ENCODE results near the gene CPNE2. TPM values are rescaled to one million over a fixed set of nuclear protein-coding genes. Genes with fewer than 3 reads are reported as not detected.
A peak's percentile ranks its signal among the peaks of the same experiment; 100 is the strongest.

The CPNE2 gene
- total RNA-seq, 1 donor from 2014 or later: 64.5 TPM

GRCh38 chr16:57125969-57126368 is 33.6 kb downstream of the CPNE2 start:
- ATAC-seq (no peak), DNase-seq (no peak)
- intact Hi-C loops (cut with DNase I): no loop called here
- Histone ChIP-seq H3K9me3 (no peaks in the 10 kb centered on the region), H3K4me3 (no peak overlapping the region), H3K27ac (no peak overlapping the region), H3K4me1 (no peaks in the 10 kb centered on the region), H3K27me3 (no peaks in the 10 kb centered on the region), H3K36me3 (peaks cover 19% of the 10 kb centered on the region)
- TF ChIP-seq CTCF (IDR thresholded peaks at IDR 0.05): no peak

- no peak for ATAC-seq
- H3K4me1 ChIP-seq: no peaks in the 10 kb centered on the region
- no peak for TF ChIP-seq CTCF (IDR thresholded peaks at IDR 0.05)
- H3K4me3 ChIP-seq: no peak overlapping the region
- intact Hi-C loops (cut with DNase I): no loop called here
- no peaks in the 10 kb centered on the region for H3K9me3 ChIP-seq
- DNase-seq: no peak
- no peaks in the 10 kb centered on the region for H3K27me3 ChIP-seq
- no peak overlapping the region for H3K27ac ChIP-seq
- peaks cover 19% of the 10 kb centered on the region for H3K36me3 ChIP-seq
These were observed 34.0 kb downstream of the CPNE2 start for GRCh38 chr16:57126411-57126810.

GRCh38 chr16:57127037-57127763 is 34.8 kb downstream of the CPNE2 start:
- DNase-seq (no peak), ATAC-seq (no peak)
- Histone ChIP-seq H3K36me3 (peaks cover 11% of the 10 kb centered on the region), H3K27ac (no peak overlapping the region), H3K9me3 (no peaks in the 10 kb centered on the region), H3K27me3 (no peaks in the 10 kb centered on the region), H3K4me3 (no peak overlapping the region), H3K4me1 (no peaks in the 10 kb centered on the region)
- TF ChIP-seq CTCF (IDR thresholded peaks at IDR 0.05): no peak
- intact Hi-C loops (cut with DNase I): no loop called here

- no peak for TF ChIP-seq CTCF (IDR thresholded peaks at IDR 0.05)
- H3K27me3 ChIP-seq: no peaks in the 10 kb centered on the region
- ATAC-seq: no peak
- intact Hi-C loops (cut with DNase I): no loop called here
- H3K4me3 ChIP-seq: no peak overlapping the region
- no peaks in the 10 kb centered on the region for H3K4me1 ChIP-seq
- H3K9me3 ChIP-seq: no peaks in the 10 kb centered on the region
- no peak for DNase-seq
- H3K27ac ChIP-seq: no peak overlapping the region
- peaks cover 8% of the 10 kb centered on the region for H3K36me3 ChIP-seq
These were observed 35.5 kb downstream of the CPNE2 start for GRCh38 chr16:57127836-57128235.

- H3K27ac ChIP-seq: no peak overlapping the region
- no peak overlapping the region for H3K4me3 ChIP-seq
- H3K4me1 ChIP-seq: no peaks in the 10 kb centered on the region
- intact Hi-C loops (cut with DNase I): no loop called here
- peak; percentile 6 for ATAC-seq
- H3K36me3 ChIP-seq: peaks cover 8% of the 10 kb centered on the region
- no peak for TF ChIP-seq CTCF (IDR thresholded peaks at IDR 0.05)
- H3K27me3 ChIP-seq: no peaks in the 10 kb centered on the region
- DNase-seq: no peak
- no peaks in the 10 kb centered on the region for H3K9me3 ChIP-seq
These were observed 36.5 kb downstream of the CPNE2 start for GRCh38 chr16:57128771-57129389.
